ENCODE data around the gene ABI3BP. TPM values are rescaled to one million over a fixed set of nuclear protein-coding genes. Genes with fewer than 3 reads are reported as not detected.
A peak's percentile ranks its signal among the peaks of the same experiment; 100 is the strongest.

Gene ABI3BP
- total and polyA plus RNA-seq, 10 of the 15 experiments (the other 5 are each of a cell fraction or from before 2014, with no cell fraction given) = 0.03 to 0.42 (median 0.11) TPM; not detected in 4

DNA sequence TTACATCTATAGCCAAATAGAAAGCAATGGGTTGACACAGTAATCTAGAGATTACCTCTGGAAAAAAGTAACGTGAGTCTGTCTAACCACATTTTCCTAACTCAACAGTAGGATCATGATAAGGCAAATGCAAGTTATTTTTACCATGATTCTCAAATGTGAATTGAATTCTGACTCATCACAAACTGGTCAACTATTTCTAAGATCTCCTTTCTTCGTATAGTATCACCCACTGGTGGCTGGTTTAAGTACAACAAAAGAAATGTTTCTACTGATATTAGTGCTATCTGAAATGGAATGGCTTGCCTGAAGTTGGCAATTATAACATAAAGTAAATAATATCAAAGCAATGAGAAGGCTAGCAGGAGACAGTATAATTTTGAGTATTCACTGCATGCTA lies 102.2 kb downstream of the ABI3BP start:
- no peak overlapping the region for H3K4me2 ChIP-seq (ENCODE audit: control insufficient read depth, insufficient read depth)
- H3K36me3 ChIP-seq (ENCODE audit: control insufficient read depth in 2 of 2, insufficient read depth in 2 of 2, low read length in 1 of 2) = no peaks in the 10 kb centered on the region
- H3K4me3 ChIP-seq = no peak overlapping the region
- SMC1A ChIA-PET (ENCODE audit: uncharacterized antibody, unreplicated experiment) = interaction anchor here (1.2 kb wide), 1 partner anchor 11 kb away, joined by 3 read pairs; no protein-coding TSS in a partner anchor
- no peak overlapping the region for H3K9ac ChIP-seq (ENCODE audit: control insufficient read depth, insufficient read depth, low read length)
- no peaks in the 10 kb centered on the region for H3K79me2 ChIP-seq (ENCODE audit: control insufficient read depth, insufficient read depth, low read length)
- DNase-seq (ENCODE audit: low read depth, low spot score) (no peak), FAIRE-seq (no peak), ATAC-seq (peak; percentile 63)
- H3K9me3 ChIP-seq (replicated peaks; ENCODE audit: control insufficient read depth, insufficient read depth, low read length) = no peaks in the 10 kb centered on the region
- RAD21 ChIA-PET (ENCODE audit: unreplicated experiment) = no interaction called here
- CTCF ChIA-PET = no interaction called here
- no peak overlapping the region for H2AFZ ChIP-seq (ENCODE audit: control insufficient read depth, low read depth, low read length)
- H3K27me3 ChIP-seq (replicated peaks in 1 of 2; ENCODE audit: control insufficient read depth in 2 of 2, insufficient read depth in 2 of 2, low read length in 1 of 2) = no peaks in the 10 kb centered on the region
- BruUV-seq (replicated peaks) = no TSS peak
- H4K20me1 ChIP-seq (ENCODE audit: control insufficient read depth, insufficient read depth) = no peaks in the 10 kb centered on the region
- intact Hi-C loops (cut with micrococcal nuclease; ENCODE audit: unreplicated experiment) = loop anchor here (5.0 kb wide), 1 partner anchor 491 kb away; no protein-coding TSS in a partner anchor
- no peaks in the 10 kb centered on the region for H3K4me1 ChIP-seq (ENCODE audit: control insufficient read depth, insufficient read depth, low read length)
- POLR2A ChIA-PET = no interaction called here
- H3K27ac ChIP-seq (ENCODE audit: control insufficient read depth, insufficient read depth) = no peak overlapping the region
- peak; percentile 17; the same call in 1 of the 2 replicates for TF ChIP-seq RAD21 (IDR thresholded peaks at IDR 0.05; ENCODE audit: insufficient read depth, low read depth, low read length)
- no peak for TF ChIP-seq TAF1 (IDR thresholded peaks at IDR 0.05; ENCODE audit: borderline replicate concordance, low read depth, low read length)
- 27% methylated on average over 2 of the region's 2 CpGs for WGBS (ENCODE audit: insufficient coverage, insufficient replicate concordance, low lambda C conversion rate, missing lambda C conversion rate)
- in situ Hi-C loops (cut with MboI) = no loop called here

DNA sequence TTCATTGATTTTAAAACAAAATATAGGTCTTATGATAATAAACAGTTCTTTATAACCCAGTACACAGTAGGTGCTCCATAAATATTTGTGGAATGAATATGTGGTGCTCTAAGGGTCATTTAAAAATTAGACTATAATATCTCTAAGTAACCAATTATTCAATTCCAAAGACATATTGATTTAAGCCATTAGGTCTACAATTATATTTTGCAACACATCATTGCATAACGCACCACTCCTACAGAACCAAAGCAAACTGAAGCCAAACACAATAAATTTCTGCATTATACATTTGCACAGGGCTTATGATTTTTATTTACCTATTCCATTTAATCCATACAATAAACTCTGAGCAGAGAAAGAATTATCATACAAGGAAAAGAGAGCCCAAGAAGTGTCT lies 104.3 kb downstream of the ABI3BP start:
- no peaks in the 10 kb centered on the region for H3K36me3 ChIP-seq (ENCODE audit: control insufficient read depth in 2 of 2, insufficient read depth in 2 of 2, low read length in 1 of 2)
- no peak overlapping the region for H3K4me3 ChIP-seq
- 85% methylated on average over 1 of the region's 1 CpG for WGBS (ENCODE audit: insufficient coverage, insufficient replicate concordance, low lambda C conversion rate, missing lambda C conversion rate)
- intact Hi-C loops (cut with micrococcal nuclease; ENCODE audit: unreplicated experiment) = no loop called here
- RAD21 ChIA-PET (ENCODE audit: unreplicated experiment) = no interaction called here
- in situ Hi-C loops (cut with MboI) = no loop called here
- no peak overlapping the region for H3K4me2 ChIP-seq (ENCODE audit: control insufficient read depth, insufficient read depth)
- no TSS peak for BruUV-seq (replicated peaks)
- FAIRE-seq = no peak
- no peaks in the 10 kb centered on the region for H3K9me3 ChIP-seq (replicated peaks; ENCODE audit: control insufficient read depth, insufficient read depth, low read length)
- no peaks in the 10 kb centered on the region for H4K20me1 ChIP-seq (ENCODE audit: control insufficient read depth, insufficient read depth)
- no peak overlapping the region for H2AFZ ChIP-seq (ENCODE audit: control insufficient read depth, low read depth, low read length)
- H3K9ac ChIP-seq (ENCODE audit: control insufficient read depth, insufficient read depth, low read length) = no peak overlapping the region
- no peaks in the 10 kb centered on the region for H3K27me3 ChIP-seq (replicated peaks in 1 of 2; ENCODE audit: control insufficient read depth in 2 of 2, insufficient read depth in 2 of 2, low read length in 1 of 2)
- SMC1A ChIA-PET (ENCODE audit: uncharacterized antibody, unreplicated experiment) = no interaction called here
- POLR2A ChIA-PET = no interaction called here
- CTCF ChIA-PET = no interaction called here
- no peak for DNase-seq (ENCODE audit: low read depth, low spot score)
- H3K4me1 ChIP-seq (ENCODE audit: control insufficient read depth, insufficient read depth, low read length) = no peaks in the 10 kb centered on the region
- H3K79me2 ChIP-seq (ENCODE audit: control insufficient read depth, insufficient read depth, low read length) = no peaks in the 10 kb centered on the region
- no peak for ATAC-seq
- H3K27ac ChIP-seq (ENCODE audit: control insufficient read depth, insufficient read depth) = no peak overlapping the region
- TF ChIP-seq MYC (IDR thresholded peaks at IDR 0.05; ENCODE audit: insufficient read depth, insufficient read length, insufficient replicate concordance, low read length, severe bottlenecking) = no peak
- no peak for TF ChIP-seq IRF4 (IDR thresholded peaks at IDR 0.05; ENCODE audit: low read depth, low read length)
- TF ChIP-seq TARDBP (IDR thresholded peaks at IDR 0.05; ENCODE audit: borderline replicate concordance) = no peak
- TF ChIP-seq, protein P1, sequence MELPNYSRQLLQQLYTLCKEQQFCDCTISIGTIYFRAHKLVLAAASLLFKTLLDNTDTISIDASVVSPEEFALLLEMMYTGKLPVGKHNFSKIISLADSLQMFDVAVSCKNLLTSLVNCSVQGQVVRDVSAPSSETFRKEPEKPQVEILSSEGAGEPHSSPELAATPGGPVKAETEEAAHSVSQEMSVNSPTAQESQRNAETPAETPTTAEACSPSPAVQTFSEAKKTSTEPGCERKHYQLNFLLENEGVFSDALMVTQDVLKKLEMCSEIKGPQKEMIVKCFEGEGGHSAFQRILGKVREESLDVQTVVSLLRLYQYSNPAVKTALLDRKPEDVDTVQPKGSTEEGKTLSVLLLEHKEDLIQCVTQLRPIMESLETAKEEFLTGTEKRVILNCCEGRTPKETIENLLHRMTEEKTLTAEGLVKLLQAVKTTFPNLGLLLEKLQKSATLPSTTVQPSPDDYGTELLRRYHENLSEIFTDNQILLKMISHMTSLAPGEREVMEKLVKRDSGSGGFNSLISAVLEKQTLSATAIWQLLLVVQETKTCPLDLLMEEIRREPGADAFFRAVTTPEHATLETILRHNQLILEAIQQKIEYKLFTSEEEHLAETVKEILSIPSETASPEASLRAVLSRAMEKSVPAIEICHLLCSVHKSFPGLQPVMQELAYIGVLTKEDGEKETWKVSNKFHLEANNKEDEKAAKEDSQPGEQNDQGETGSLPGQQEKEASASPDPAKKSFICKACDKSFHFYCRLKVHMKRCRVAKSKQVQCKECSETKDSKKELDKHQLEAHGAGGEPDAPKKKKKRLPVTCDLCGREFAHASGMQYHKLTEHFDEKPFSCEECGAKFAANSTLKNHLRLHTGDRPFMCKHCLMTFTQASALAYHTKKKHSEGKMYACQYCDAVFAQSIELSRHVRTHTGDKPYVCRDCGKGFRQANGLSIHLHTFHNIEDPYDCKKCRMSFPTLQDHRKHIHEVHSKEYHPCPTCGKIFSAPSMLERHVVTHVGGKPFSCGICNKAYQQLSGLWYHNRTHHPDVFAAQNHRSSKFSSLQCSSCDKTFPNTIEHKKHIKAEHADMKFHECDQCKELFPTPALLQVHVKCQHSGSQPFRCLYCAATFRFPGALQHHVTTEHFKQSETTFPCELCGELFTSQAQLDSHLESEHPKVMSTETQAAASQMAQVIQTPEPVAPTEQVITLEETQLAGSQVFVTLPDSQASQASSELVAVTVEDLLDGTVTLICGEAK (IDR thresholded peaks at IDR 0.05; ENCODE audit: borderline replicate concordance) = no peak
- TF ChIP-seq, protein P2, sequence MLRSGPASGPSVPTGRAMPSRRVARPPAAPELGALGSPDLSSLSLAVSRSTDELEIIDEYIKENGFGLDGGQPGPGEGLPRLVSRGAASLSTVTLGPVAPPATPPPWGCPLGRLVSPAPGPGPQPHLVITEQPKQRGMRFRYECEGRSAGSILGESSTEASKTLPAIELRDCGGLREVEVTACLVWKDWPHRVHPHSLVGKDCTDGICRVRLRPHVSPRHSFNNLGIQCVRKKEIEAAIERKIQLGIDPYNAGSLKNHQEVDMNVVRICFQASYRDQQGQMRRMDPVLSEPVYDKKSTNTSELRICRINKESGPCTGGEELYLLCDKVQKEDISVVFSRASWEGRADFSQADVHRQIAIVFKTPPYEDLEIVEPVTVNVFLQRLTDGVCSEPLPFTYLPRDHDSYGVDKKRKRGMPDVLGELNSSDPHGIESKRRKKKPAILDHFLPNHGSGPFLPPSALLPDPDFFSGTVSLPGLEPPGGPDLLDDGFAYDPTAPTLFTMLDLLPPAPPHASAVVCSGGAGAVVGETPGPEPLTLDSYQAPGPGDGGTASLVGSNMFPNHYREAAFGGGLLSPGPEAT (IDR thresholded peaks at IDR 0.05; ENCODE audit: low read depth) = no peak
- TF ChIP-seq IKZF1 (conservative IDR thresholded peaks at IDR 0.05) = no peak
- TF ChIP-seq SIX5 (IDR thresholded peaks at IDR 0.05; ENCODE audit: low read depth, low read length, severe bottlenecking) = no peak
- no peak for TF ChIP-seq CHD2 (IDR thresholded peaks at IDR 0.05; ENCODE audit: borderline replicate concordance, low read depth, low read length)
- no peak for TF ChIP-seq RUNX3 (IDR thresholded peaks at IDR 0.05; ENCODE audit: low read length)
- TF ChIP-seq CHD1 (IDR thresholded peaks at IDR 0.05; ENCODE audit: low read depth, low read length) = no peak
